Ectodermal cell (in vitro differentiated cells): ENCODE results near the gene CASK.
"Not testable (repeated sequence)": the region's sequence is repeated elsewhere in the genome, so short reads cannot be mapped to it uniquely, and the experiment has no call there.

ENCODE experiments used
- H3K27ac ChIP-seq: 2 replicates; pipeline ENCODE4 v1.7.0; 2013; ENCODE audit warnings: mild to moderate bottlenecking, low read depth, low read length; ENCODE audit not compliant: insufficient read depth, poor library complexity, severe bottlenecking
- H3K27me3 ChIP-seq: 2 replicates; pipeline ENCODE4 v1.7.0; 2013; ENCODE audit warnings: mild to moderate bottlenecking, low read length; ENCODE audit not compliant: insufficient read depth, control insufficient read depth, poor library complexity, severe bottlenecking
- H3K36me3 ChIP-seq: one replicate; pipeline ENCODE4 v1.7.0; 2013; ENCODE audit warnings: low read length; ENCODE audit not compliant: control insufficient read depth, insufficient read depth
- H3K4me1 ChIP-seq: one replicate; pipeline ENCODE4 v1.7.0; 2013; ENCODE audit warnings: low read length; ENCODE audit not compliant: control insufficient read depth, insufficient read depth
- H3K4me3 ChIP-seq: 2 replicates; pipeline ENCODE4 v1.7.0; 2013; ENCODE audit warnings: low read depth, low read length, control low read depth; ENCODE audit not compliant: insufficient read depth
- H3K9me3 ChIP-seq: 2 replicates; pipeline ENCODE4 v1.7.0; 2013; ENCODE audit warnings: mild to moderate bottlenecking, low read length, moderate library complexity; ENCODE audit not compliant: control insufficient read depth
- WGBS, 2 experiments: methylation state at CpG; one replicate each; pipeline ENCODE4 v1.1.7; 2013; ENCODE audit warnings: missing lambda C conversion rate in 2 of 2; 5-methylcytosine and 5-hydroxymethylcytosine counted together

The CASK gene

GRCh38 chrX:41664908-41665307 lies 258.4 kb downstream of the CASK start:
- Histone ChIP-seq H3K4me3 (no peak overlapping the region), H3K9me3 (no peaks in the 10 kb centered on the region), H3K4me1 (no peaks in the 10 kb centered on the region), H3K27me3 (no peaks in the 10 kb centered on the region), H3K36me3 (peaks cover 6% of the 10 kb centered on the region), H3K27ac (no peak overlapping the region)

- Histone ChIP-seq H3K27me3 (no peaks in the 10 kb centered on the region), H3K4me3 (no peak overlapping the region), H3K9me3 (no peaks in the 10 kb centered on the region), H3K36me3 (peaks cover 6% of the 10 kb centered on the region), H3K27ac (no peak overlapping the region), H3K4me1 (no peaks in the 10 kb centered on the region)
- WGBS, 2 experiments: 91% methylated on average over 1 of the region's 2 CpGs; no CpG with 5 or more reads in 1 of the 2 experiments
Measured at GRCh38 chrX:41664375-41664901, 258.9 kb downstream of the CASK start.

- no peaks in the 10 kb centered on the region for H3K4me1 ChIP-seq
- H3K27ac ChIP-seq: no peak overlapping the region
- H3K4me3 ChIP-seq: no peak overlapping the region
- H3K36me3 ChIP-seq: peaks cover 10% of the 10 kb centered on the region
- WGBS, 2 experiments: 100% methylated on average over 2 of the region's 2 CpGs; no CpG with 5 or more reads in 1 of the 2 experiments
- H3K27me3 ChIP-seq: no peaks in the 10 kb centered on the region
- H3K9me3 ChIP-seq: no peaks in the 10 kb centered on the region
Measured at GRCh38 chrX:41661366-41662095, 261.8 kb downstream of the CASK start.

- Histone ChIP-seq H3K4me1 (no peaks in the 10 kb centered on the region), H3K27ac (no peak overlapping the region), H3K27me3 (no peaks in the 10 kb centered on the region), H3K4me3 (no peak overlapping the region), H3K9me3 (no peaks in the 10 kb centered on the region), H3K36me3 (peaks cover 8% of the 10 kb centered on the region)
- WGBS, 2 experiments: 93 to 97% methylated on average over 4 of the region's 4 CpGs
Measured at GRCh38 chrX:41655631-41656030, 267.7 kb downstream of the CASK start.

- no peaks in the 10 kb centered on the region for H3K27me3 ChIP-seq
- H3K4me3 ChIP-seq: no peak overlapping the region
- 96 to 98% methylated on average over 4 of the region's 4 CpGs for WGBS, 2 experiments
- H3K27ac ChIP-seq: no peak overlapping the region
- no peaks in the 10 kb centered on the region for H3K9me3 ChIP-seq
- H3K4me1 ChIP-seq: no peaks in the 10 kb centered on the region
- peaks cover 4% of the 10 kb centered on the region for H3K36me3 ChIP-seq
Measured at GRCh38 chrX:41655101-41655500, 268.3 kb downstream of the CASK start.

GRCh38 chrX:41653125-41653524 lies 270.2 kb downstream of the CASK start:
- no peaks in the 10 kb centered on the region for H3K36me3 ChIP-seq
- H3K4me3 ChIP-seq: no peak overlapping the region
- no peaks in the 10 kb centered on the region for H3K4me1 ChIP-seq
- WGBS, 2 experiments: 93 to 95% methylated on average over 4 of the region's 4 CpGs
- H3K27ac ChIP-seq: no peak overlapping the region
- no peaks in the 10 kb centered on the region for H3K27me3 ChIP-seq
- no peaks in the 10 kb centered on the region for H3K9me3 ChIP-seq

- H3K4me3 ChIP-seq, H3K27ac ChIP-seq, H3K4me1 ChIP-seq, H3K27me3 ChIP-seq, H3K36me3 ChIP-seq, H3K9me3 ChIP-seq: not testable (repeated sequence)
- WGBS, 2 experiments: 95 to 100% methylated on average over 2 of the region's 2 CpGs
Measured at GRCh38 chrX:41646201-41646600, 277.2 kb downstream of the CASK start.

GRCh38 chrX:41634284-41634683 lies 289.1 kb downstream of the CASK start:
- 38 to 43% methylated on average over 2 of the region's 2 CpGs for WGBS, 2 experiments
- H3K9me3 ChIP-seq: no peaks in the 10 kb centered on the region
- H3K4me3 ChIP-seq: no peak overlapping the region
- H3K36me3 ChIP-seq: no peaks in the 10 kb centered on the region
- H3K27me3 ChIP-seq: no peaks in the 10 kb centered on the region
- H3K27ac ChIP-seq: no peak overlapping the region
- H3K4me1 ChIP-seq: no peaks in the 10 kb centered on the region

- Histone ChIP-seq H3K9me3 (no peaks in the 10 kb centered on the region), H3K4me3 (no peak overlapping the region), H3K4me1 (no peaks in the 10 kb centered on the region), H3K27me3 (no peaks in the 10 kb centered on the region), H3K36me3 (peaks cover 3% of the 10 kb centered on the region), H3K27ac (no peak overlapping the region)
- 73 to 83% methylated on average over 1 to 2 of the region's 2 CpGs for whole genome bisulfite sequencing, 2 experiments
Measured at GRCh38 chrX:41630091-41630490, 293.3 kb downstream of the CASK start.

- Histone ChIP-seq H3K9me3 (no peaks in the 10 kb centered on the region), H3K4me1 (no peaks in the 10 kb centered on the region), H3K4me3 (no peak overlapping the region), H3K27ac (no peak overlapping the region), H3K27me3 (no peaks in the 10 kb centered on the region), H3K36me3 (peaks cover 3% of the 10 kb centered on the region)
- WGBS, 2 experiments: no CpG with 5 or more reads among the region's 1 CpG
Measured at GRCh38 chrX:41629539-41629938, 293.8 kb downstream of the CASK start.
